ENCODE results near the gene YIF1A.

Gene YIF1A

DNA sequence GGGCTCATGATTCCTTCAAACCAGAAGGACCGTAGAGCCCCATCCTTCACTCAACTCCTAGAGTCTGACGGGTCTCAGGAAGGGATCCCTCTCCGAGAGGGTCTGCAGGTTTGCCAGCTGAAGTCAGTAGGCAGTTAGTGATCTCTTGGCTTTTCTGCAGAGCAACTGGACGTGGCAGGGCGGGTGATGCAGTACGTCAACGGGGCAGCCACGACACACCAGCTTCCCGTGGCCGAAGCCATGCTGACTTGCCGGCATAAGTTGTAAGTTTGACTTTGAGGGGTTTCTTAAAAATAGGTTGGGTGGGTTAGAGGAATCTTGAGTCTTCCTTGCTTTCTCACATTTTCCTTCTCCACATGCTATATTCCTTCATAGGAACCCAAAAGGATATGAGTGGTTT, 53.8 kb downstream of the YIF1A start:
- DNase-seq (ENCODE audit: low spot score), result no peak
- POLR2A ChIA-PET (ENCODE audit: low non-redundant PET), result no interaction called here
- TF ChIP-seq, protein P1, sequence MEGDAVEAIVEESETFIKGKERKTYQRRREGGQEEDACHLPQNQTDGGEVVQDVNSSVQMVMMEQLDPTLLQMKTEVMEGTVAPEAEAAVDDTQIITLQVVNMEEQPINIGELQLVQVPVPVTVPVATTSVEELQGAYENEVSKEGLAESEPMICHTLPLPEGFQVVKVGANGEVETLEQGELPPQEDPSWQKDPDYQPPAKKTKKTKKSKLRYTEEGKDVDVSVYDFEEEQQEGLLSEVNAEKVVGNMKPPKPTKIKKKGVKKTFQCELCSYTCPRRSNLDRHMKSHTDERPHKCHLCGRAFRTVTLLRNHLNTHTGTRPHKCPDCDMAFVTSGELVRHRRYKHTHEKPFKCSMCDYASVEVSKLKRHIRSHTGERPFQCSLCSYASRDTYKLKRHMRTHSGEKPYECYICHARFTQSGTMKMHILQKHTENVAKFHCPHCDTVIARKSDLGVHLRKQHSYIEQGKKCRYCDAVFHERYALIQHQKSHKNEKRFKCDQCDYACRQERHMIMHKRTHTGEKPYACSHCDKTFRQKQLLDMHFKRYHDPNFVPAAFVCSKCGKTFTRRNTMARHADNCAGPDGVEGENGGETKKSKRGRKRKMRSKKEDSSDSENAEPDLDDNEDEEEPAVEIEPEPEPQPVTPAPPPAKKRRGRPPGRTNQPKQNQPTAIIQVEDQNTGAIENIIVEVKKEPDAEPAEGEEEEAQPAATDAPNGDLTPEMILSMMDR (conservative IDR thresholded peaks at IDR 0.05; ENCODE audit: low read depth), result no peak
- no peak overlapping the region for H3K27ac ChIP-seq
- CTCF ChIA-PET, result interaction anchor here (0.7 kb wide), 1 partner anchor 18 kb away, joined by 5 read pairs; no protein-coding TSS in a partner anchor

Data from RWPE1 (cell line).